Adrenal gland (tissue), 5 donors: ENCODE data around the gene ERBB4.

ENCODE experiments used
- POLR2A ChIP-seq, 2 donors: fragments of 450-650 bp; IDR thresholded peaks; one replicate each; pipeline ENCODE4 v1.6.1; 2017; ENCODE audit warnings: antibody characterized with exemption in 2 of 2, mild to moderate bottlenecking in 2 of 2, moderate library complexity in 1 of 2
- TF ChIP-seq, protein P1 (sequence below), 6 experiments: fragments of 450-650 bp in 4 of 6; fragments of 200-600 bp in 2 of 6; sonication (generic) in 1 of 6; IDR thresholded peaks; 1 replicate in 5 of 6; 2 replicates in 1 of 6; pipeline versions ENCODE4 v1.5.1 to v1.8.0; 2016 to 2021; ENCODE audit warnings: antibody characterized with exemption in 6 of 6, mild to moderate bottlenecking in 2 of 6, moderate library complexity in 1 of 6
- donor health status: DM: no; HTN: no; CAD: no.

DNA sequence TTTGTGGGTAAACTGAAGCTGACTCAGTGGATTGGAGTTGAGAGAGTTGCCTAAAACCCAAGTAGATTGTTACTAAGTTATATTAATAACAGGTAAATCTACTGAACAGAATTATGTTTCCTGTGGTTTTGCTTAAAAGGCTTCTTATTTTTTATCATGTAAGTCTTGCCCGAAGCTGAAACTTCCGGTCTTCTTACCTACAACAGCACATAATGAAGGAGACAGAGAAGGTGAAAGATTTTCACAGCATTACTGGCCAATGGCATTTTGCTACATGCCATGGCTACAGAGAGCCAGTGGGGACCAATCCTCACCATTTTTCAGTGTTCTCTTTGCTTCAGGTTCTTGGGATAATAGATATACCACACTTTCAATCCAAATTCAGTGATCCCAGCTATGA is 220.0 kb downstream of the ERBB4 start:
- TF ChIP-seq, protein P1, sequence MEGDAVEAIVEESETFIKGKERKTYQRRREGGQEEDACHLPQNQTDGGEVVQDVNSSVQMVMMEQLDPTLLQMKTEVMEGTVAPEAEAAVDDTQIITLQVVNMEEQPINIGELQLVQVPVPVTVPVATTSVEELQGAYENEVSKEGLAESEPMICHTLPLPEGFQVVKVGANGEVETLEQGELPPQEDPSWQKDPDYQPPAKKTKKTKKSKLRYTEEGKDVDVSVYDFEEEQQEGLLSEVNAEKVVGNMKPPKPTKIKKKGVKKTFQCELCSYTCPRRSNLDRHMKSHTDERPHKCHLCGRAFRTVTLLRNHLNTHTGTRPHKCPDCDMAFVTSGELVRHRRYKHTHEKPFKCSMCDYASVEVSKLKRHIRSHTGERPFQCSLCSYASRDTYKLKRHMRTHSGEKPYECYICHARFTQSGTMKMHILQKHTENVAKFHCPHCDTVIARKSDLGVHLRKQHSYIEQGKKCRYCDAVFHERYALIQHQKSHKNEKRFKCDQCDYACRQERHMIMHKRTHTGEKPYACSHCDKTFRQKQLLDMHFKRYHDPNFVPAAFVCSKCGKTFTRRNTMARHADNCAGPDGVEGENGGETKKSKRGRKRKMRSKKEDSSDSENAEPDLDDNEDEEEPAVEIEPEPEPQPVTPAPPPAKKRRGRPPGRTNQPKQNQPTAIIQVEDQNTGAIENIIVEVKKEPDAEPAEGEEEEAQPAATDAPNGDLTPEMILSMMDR (IDR thresholded peaks at IDR 0.05), result no peak
- no peak for TF ChIP-seq POLR2A (IDR thresholded peaks at IDR 0.05)
